HG03469 (cell line): ENCODE measurements around the gene TMEM255B.

Experiments used
- ATAC-seq: cut with Tn5 transposase; IDR thresholded peaks from one replicate; pipeline ENCODE4 v1.9.1; 2021; ENCODE audit warnings: mild to moderate bottlenecking, moderate library complexity, moderate number of reproducible peaks; ENCODE audit not compliant: unreplicated experiment

TMEM255B gene

GRCh38 chr13:113857531-113858195, 98.6 kb downstream of the TMEM255B start:
- ATAC-seq = no peak

GRCh38 chr13:113859311-113860050, 100.5 kb downstream of the TMEM255B start:
- no peak for ATAC-seq

GRCh38 chr13:113860051-113860664, 101.1 kb downstream of the TMEM255B start:
- no peak for ATAC-seq

- ATAC-seq = no peak
Measured at GRCh38 chr13:113860665-113861432, 101.8 kb downstream of the TMEM255B start.

GRCh38 chr13:113861433-113862030, 102.5 kb downstream of the TMEM255B start:
- ATAC-seq = no peak

GRCh38 chr13:113862191-113862930, 103.3 kb downstream of the TMEM255B start:
- ATAC-seq = no peak

- ATAC-seq = no peak
Measured at GRCh38 chr13:113862931-113863523, 104.0 kb downstream of the TMEM255B start.

GRCh38 chr13:113863524-113864272, 104.7 kb downstream of the TMEM255B start, which contains the start of gene GAS6:
GAS6 (minus strand) TSS chr13:113864076; CDS start chr13:113863920, 156 bp downstream.
- no peak for ATAC-seq

GRCh38 chr13:113864273-113864890, 105.4 kb downstream of the TMEM255B start:
- no peak for ATAC-seq

- ATAC-seq = no peak
Measured at GRCh38 chr13:113865427-113865826, 106.4 kb downstream of the TMEM255B start.
